ENCODE measurements around the gene TBC1D16.
"Not testable (repeated sequence)": the region's sequence is repeated elsewhere in the genome, so short reads cannot be mapped to it uniquely, and the experiment has no call there.

TBC1D16 gene

GRCh38 chr17:80050706-80051105 is 15.0 kb upstream of the TBC1D16 start:
- DNase-seq (ENCODE audit: low spot score), result no peak

GRCh38 chr17:80049986-80050385 is 14.3 kb upstream of the TBC1D16 start:
- no peak for DNase-seq (ENCODE audit: low spot score)

GRCh38 chr17:80047176-80047575 is 11.5 kb upstream of the TBC1D16 start:
- no peak for DNase-seq (ENCODE audit: low spot score)

GRCh38 chr17:80046709-80047108 is 11.0 kb upstream of the TBC1D16 start:
- DNase-seq (ENCODE audit: low spot score), result not testable (repeated sequence)

- DNase-seq (ENCODE audit: low spot score), result no peak
Observed at GRCh38 chr17:80045703-80046102, 10.0 kb upstream of the TBC1D16 start.

- no peak for DNase-seq (ENCODE audit: low spot score)
Observed at GRCh38 chr17:80043963-80044362, 8.3 kb upstream of the TBC1D16 start.

- no peak for DNase-seq (ENCODE audit: low spot score)
Observed at GRCh38 chr17:80036715-80037477, 1.2 kb upstream of the TBC1D16 start.

- DNase-seq (ENCODE audit: low spot score), result no peak
Observed at GRCh38 chr17:80035937-80036714, 454 bp upstream of the TBC1D16 start, which contains the start of gene CCDC40. Gene CCDC40, plus strand, starts transcription at chr17:80036642. Its CDS starts 21 bp downstream, at chr17:80036663.

- DNase-seq (ENCODE audit: low spot score), result no peak
Observed at GRCh38 chr17:80034791-80035686, 633 bp downstream of the TBC1D16 start.

- DNase-seq (ENCODE audit: low spot score), result no peak
Observed at GRCh38 chr17:80033840-80034239, 1.8 kb downstream of the TBC1D16 start.

- DNase-seq (ENCODE audit: low spot score), result no peak
Observed at GRCh38 chr17:80032614-80033171, 3.0 kb downstream of the TBC1D16 start.

GRCh38 chr17:80031691-80032430 is 3.8 kb downstream of the TBC1D16 start:
- no peak for DNase-seq (ENCODE audit: low spot score)

GRCh38 chr17:80030730-80031410 is 4.8 kb downstream of the TBC1D16 start:
- no peak for DNase-seq (ENCODE audit: low spot score)

- DNase-seq (ENCODE audit: low spot score), result no peak
Observed at GRCh38 chr17:80029258-80029974, 6.3 kb downstream of the TBC1D16 start.

- DNase-seq (ENCODE audit: low spot score), result no peak
Observed at GRCh38 chr17:80028030-80028429, 7.6 kb downstream of the TBC1D16 start.

- no peak for DNase-seq (ENCODE audit: low spot score)
Observed at GRCh38 chr17:80027043-80027435, 8.6 kb downstream of the TBC1D16 start.

- DNase-seq (ENCODE audit: low spot score), result no peak
Observed at GRCh38 chr17:80026359-80027042, 9.2 kb downstream of the TBC1D16 start.

- DNase-seq (ENCODE audit: low spot score), result no peak
Observed at GRCh38 chr17:80025796-80026195, 9.9 kb downstream of the TBC1D16 start.

GRCh38 chr17:80025140-80025539 is 10.5 kb downstream of the TBC1D16 start:
- DNase-seq (ENCODE audit: low spot score), result no peak

Measured in hematopoietic multipotent progenitor cell treated with erythropoietin and hydrocortisone succinate and interleukin-3 and kit ligand, for 15 days (in vitro differentiated cells).